ENCODE results near the gene TTBK1. TPM values are rescaled to one million over a fixed set of nuclear protein-coding genes. Genes with fewer than 3 reads are reported as not detected.

The TTBK1 gene
- total RNA-seq, 4 donors from 2014 or later: 0.13 TPM; not detected in 3

GRCh38 chr6:43254138-43254817 lies 11.0 kb downstream of the TTBK1 start:
- peaks cover 0 to 81% (median 0%) of the 10 kb centered on the region in 4 donors for H3K27me3 ChIP-seq
- no peak for DNase-seq
- H3K9me3 ChIP-seq: no peaks in the 10 kb centered on the region
- H3K4me3 ChIP-seq: no peak overlapping the region
- H3K36me3 ChIP-seq: no peaks in the 10 kb centered on the region
- no peak for TF ChIP-seq POLR2A (IDR thresholded peaks at IDR 0.05)
- no peak for TF ChIP-seq CTCF (IDR thresholded peaks at IDR 0.05)
- 89 to 94% methylated on average over 11 of the region's 15 CpGs for WGBS, 2 donors
- intact Hi-C loops (cut with DNase I): no loop called here
- H3K27ac ChIP-seq: no peak overlapping the region
- peaks cover 0 to 5% (median 0%) of the 10 kb centered on the region in 3 donors for H3K4me1 ChIP-seq

GRCh38 chr6:43254846-43255245 lies 11.6 kb downstream of the TTBK1 start:
- no peak overlapping the region for H3K27ac ChIP-seq
- WGBS, 2 donors: 87% methylated on average over 3 to 10 of the region's 11 CpGs
- TF ChIP-seq CTCF (IDR thresholded peaks at IDR 0.05) (no peak), POLR2A (IDR thresholded peaks at IDR 0.05) (no peak)
- H3K36me3 ChIP-seq: no peaks in the 10 kb centered on the region
- intact Hi-C loops (cut with DNase I): no loop called here
- H3K27me3 ChIP-seq: peaks cover 0 to 82% (median 0%) of the 10 kb centered on the region in 4 donors
- H3K4me1 ChIP-seq: peaks cover 0 to 5% (median 0%) of the 10 kb centered on the region in 3 donors
- H3K9me3 ChIP-seq: no peaks in the 10 kb centered on the region
- no peak for DNase-seq
- H3K4me3 ChIP-seq: no peak overlapping the region

- WGBS, 2 donors: 63 to 66% methylated on average over 7 of the region's 11 CpGs
- intact Hi-C loops (cut with DNase I): no loop called here
- DNase-seq: no peak
These were observed 12.2 kb downstream of the TTBK1 start for GRCh38 chr6:43255408-43256054.

GRCh38 chr6:43256670-43257366 lies 13.5 kb downstream of the TTBK1 start:
- H3K27ac ChIP-seq: no peak overlapping the region
- H3K4me1 ChIP-seq: no peaks in the 10 kb centered on the region
- intact Hi-C loops (cut with DNase I): no loop called here
- no peaks in the 10 kb centered on the region for H3K36me3 ChIP-seq
- WGBS, 2 donors: 85 to 89% methylated on average over 6 to 7 of the region's 9 CpGs
- peaks cover 0 to 67% (median 0%) of the 10 kb centered on the region in 4 donors for H3K27me3 ChIP-seq
- H3K9me3 ChIP-seq: no peaks in the 10 kb centered on the region
- no peak for TF ChIP-seq CTCF (IDR thresholded peaks at IDR 0.05)
- no peak for TF ChIP-seq POLR2A (IDR thresholded peaks at IDR 0.05)
- no peak overlapping the region for H3K4me3 ChIP-seq
- DNase-seq: no peak

More at GRCh38 chr6:43255408-43256054, 12.2 kb downstream of the TTBK1 start:
- H3K27ac ChIP-seq: no peak overlapping the region
- H3K4me3 ChIP-seq: no peak overlapping the region
- TF ChIP-seq POLR2A (IDR thresholded peaks at IDR 0.05): no peak
- no peak for TF ChIP-seq CTCF (IDR thresholded peaks at IDR 0.05)
- H3K27me3 ChIP-seq: peaks cover 0 to 80% (median 0%) of the 10 kb centered on the region in 4 donors
- H3K36me3 ChIP-seq: no peaks in the 10 kb centered on the region
- H3K9me3 ChIP-seq: no peaks in the 10 kb centered on the region
- H3K4me1 ChIP-seq: peaks cover 0 to 5% (median 0%) of the 10 kb centered on the region in 3 donors
